Smooth muscle cell (in vitro differentiated cells): ENCODE results near the gene NEDD4L. TPM values are rescaled to one million over a fixed set of nuclear protein-coding genes. Genes with fewer than 3 reads are reported as not detected.
"Not testable (repeated sequence)": the region's sequence is repeated elsewhere in the genome, so short reads cannot be mapped to it uniquely, and the experiment has no call there.

Source experiments
- DNase-seq: peaks from one replicate; lab custom pipeline; 2025; ENCODE audit not compliant: unreplicated experiment; lab: John Stamatoyannopoulos, UW
- H2AFZ ChIP-seq: fragments of 200-600 bp; sonication (generic); 2 replicates; pipeline ENCODE4 v1.6.0; 2016; ENCODE audit warnings: antibody characterized with exemption, low read depth, mild to moderate bottlenecking
- H3F3A ChIP-seq: fragments of 200-600 bp; sonication (generic); 2 replicates; pipeline ENCODE4 v1.6.0; 2017; ENCODE audit warnings: antibody characterized with exemption, low read depth
- H3K27ac ChIP-seq: fragments of 200-600 bp; sonication (generic); 2 replicates; pipeline ENCODE4 v1.5.1; 2016; ENCODE audit warnings: low read depth, mild to moderate bottlenecking
- H3K27me3 ChIP-seq: fragments of 200-600 bp; sonication (generic); 2 replicates; pipeline ENCODE4 v1.6.1; 2016; ENCODE audit warnings: low read depth, mild to moderate bottlenecking
- H3K36me3 ChIP-seq: fragments of 200-600 bp; sonication (generic); 2 replicates; pipeline ENCODE4 v1.5.1; 2016; ENCODE audit warnings: low read depth
- H3K4me1 ChIP-seq: fragments of 200-600 bp; sonication (generic); 2 replicates; pipeline ENCODE4 v1.5.1; 2016; ENCODE audit warnings: low read depth
- H3K4me2 ChIP-seq: fragments of 200-600 bp; sonication (generic); 2 replicates; pipeline ENCODE4 v1.6.0; 2016; ENCODE audit warnings: mild to moderate bottlenecking
- H3K4me3 ChIP-seq: fragments of 200-600 bp; sonication (generic); 2 replicates; pipeline ENCODE4 v1.5.1; 2016; ENCODE audit warnings: mild to moderate bottlenecking
- H3K79me2 ChIP-seq: fragments of 200-600 bp; sonication (generic); 2 replicates; pipeline ENCODE4 v1.6.0; 2016; ENCODE audit warnings: low read depth, mild to moderate bottlenecking
- H3K9ac ChIP-seq: fragments of 200-600 bp; sonication (generic); 2 replicates; pipeline ENCODE4 v1.6.0; 2016; ENCODE audit warnings: low read depth
- H3K9me3 ChIP-seq: fragments of 200-600 bp; sonication (generic); replicated peaks from 2 replicates; pipeline ENCODE4 v1.5.1; 2016; ENCODE audit warnings: low read depth
- H4K20me1 ChIP-seq: fragments of 200-600 bp; sonication (generic); 2 replicates; pipeline ENCODE4 v1.6.0; 2016; ENCODE audit warnings: low read depth
- WGBS: methylation state at CpG from one replicate; pipeline ENCODE4 v1.1.7; 2016; ENCODE audit warnings: low lambda C conversion rate; 5-methylcytosine and 5-hydroxymethylcytosine counted together
- polyA plus RNA-seq: library from polyadenylated mRNA; unstranded; fragments of >200 nt; fragmentation: Nextera tagmentation; extraction: Ambion mirVana; gene quantifications from 2 replicates; pipeline ENCODE4 v1.2.1, GENCODE V29; 2016
- total RNA-seq: library from RNA; depleted of rRNA; stranded (reverse); fragments of >200 nt; gene quantifications from 2 replicates; pipeline ENCODE4 v1.2.3, GENCODE V29; 2014
- TF ChIP-seq, protein P1 (sequence below): fragments of 200-600 bp; sonication (generic); IDR thresholded peaks from 2 replicates; pipeline ENCODE4 v1.5.1; 2017; ENCODE audit warnings: borderline replicate concordance, mild to moderate bottlenecking, antibody characterized with exemption; ENCODE audit not compliant: insufficient read depth, poor library complexity, severe bottlenecking

NEDD4L gene
- total and polyA plus RNA-seq, 2 experiments from 2014 or later = 8.7 to 41.3 TPM

DNA sequence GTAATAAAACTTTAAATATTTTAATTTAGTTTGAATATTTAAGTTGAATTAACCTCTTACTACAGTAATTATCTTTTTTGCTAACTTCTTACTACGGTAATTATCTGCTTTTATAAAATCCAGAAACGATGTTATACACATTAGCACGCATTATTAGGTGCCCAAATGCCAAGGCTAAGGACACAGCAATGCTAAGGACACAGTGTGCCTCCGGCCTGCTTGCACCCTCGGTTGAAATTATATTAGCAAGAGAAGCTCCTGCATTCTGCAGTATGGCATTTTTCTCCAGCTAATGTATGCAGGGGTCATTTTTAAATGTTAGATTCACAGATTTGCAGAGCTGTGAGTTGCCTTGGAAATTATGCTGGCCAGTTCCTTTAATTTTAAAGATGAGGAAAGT, 220.0 kb downstream of the NEDD4L start:
- no peaks in the 10 kb centered on the region for H3K9me3 ChIP-seq
- H3K9ac ChIP-seq = no peak overlapping the region
- H4K20me1 ChIP-seq = no peaks in the 10 kb centered on the region
- H3K27ac ChIP-seq = peak overlapping the region; percentile 74
- peaks cover 3% of the 10 kb centered on the region for H3K79me2 ChIP-seq
- peaks cover 5% of the 10 kb centered on the region for H3K4me1 ChIP-seq
- no peaks in the 10 kb centered on the region for H3F3A ChIP-seq
- no peak overlapping the region for H3K4me3 ChIP-seq
- no peak for DNase-seq
- 97% methylated on average over 5 of the region's 5 CpGs for WGBS
- H2AFZ ChIP-seq = no peak overlapping the region
- H3K36me3 ChIP-seq = no peaks in the 10 kb centered on the region
- H3K27me3 ChIP-seq = no peaks in the 10 kb centered on the region
- TF ChIP-seq, protein P1, sequence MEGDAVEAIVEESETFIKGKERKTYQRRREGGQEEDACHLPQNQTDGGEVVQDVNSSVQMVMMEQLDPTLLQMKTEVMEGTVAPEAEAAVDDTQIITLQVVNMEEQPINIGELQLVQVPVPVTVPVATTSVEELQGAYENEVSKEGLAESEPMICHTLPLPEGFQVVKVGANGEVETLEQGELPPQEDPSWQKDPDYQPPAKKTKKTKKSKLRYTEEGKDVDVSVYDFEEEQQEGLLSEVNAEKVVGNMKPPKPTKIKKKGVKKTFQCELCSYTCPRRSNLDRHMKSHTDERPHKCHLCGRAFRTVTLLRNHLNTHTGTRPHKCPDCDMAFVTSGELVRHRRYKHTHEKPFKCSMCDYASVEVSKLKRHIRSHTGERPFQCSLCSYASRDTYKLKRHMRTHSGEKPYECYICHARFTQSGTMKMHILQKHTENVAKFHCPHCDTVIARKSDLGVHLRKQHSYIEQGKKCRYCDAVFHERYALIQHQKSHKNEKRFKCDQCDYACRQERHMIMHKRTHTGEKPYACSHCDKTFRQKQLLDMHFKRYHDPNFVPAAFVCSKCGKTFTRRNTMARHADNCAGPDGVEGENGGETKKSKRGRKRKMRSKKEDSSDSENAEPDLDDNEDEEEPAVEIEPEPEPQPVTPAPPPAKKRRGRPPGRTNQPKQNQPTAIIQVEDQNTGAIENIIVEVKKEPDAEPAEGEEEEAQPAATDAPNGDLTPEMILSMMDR = no peak
- H3K4me2 ChIP-seq = no peak overlapping the region

DNA sequence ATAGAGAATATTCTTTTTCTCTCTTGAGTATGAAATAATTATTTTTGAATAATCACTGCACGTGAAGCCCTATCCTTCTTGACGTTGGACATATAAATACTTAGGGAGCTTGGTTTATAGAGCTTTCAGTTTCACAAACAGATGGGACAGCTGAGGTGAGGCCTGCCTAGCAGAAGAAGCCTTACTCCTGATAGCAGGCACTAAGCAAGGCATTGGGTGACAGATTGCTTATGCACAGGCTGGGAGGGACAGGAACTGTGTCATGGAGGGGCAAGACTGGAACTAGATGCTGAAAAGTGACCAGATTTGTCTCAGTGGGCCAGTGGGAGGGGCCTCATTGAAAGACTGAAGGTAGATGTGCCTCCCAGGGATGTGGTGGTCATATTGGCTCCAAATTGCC, 220.8 kb downstream of the NEDD4L start:
- no peaks in the 10 kb centered on the region for H4K20me1 ChIP-seq
- 87% methylated on average over 2 of the region's 2 CpGs for WGBS
- H3K79me2 ChIP-seq = peaks cover 3% of the 10 kb centered on the region
- H3K27me3 ChIP-seq = no peaks in the 10 kb centered on the region
- no peak for DNase-seq
- no peaks in the 10 kb centered on the region for H3K36me3 ChIP-seq
- H3K9me3 ChIP-seq = no peaks in the 10 kb centered on the region
- peaks cover 4% of the 10 kb centered on the region for H3F3A ChIP-seq
- H3K9ac ChIP-seq = no peak overlapping the region
- peaks cover 5% of the 10 kb centered on the region for H3K4me1 ChIP-seq
- TF ChIP-seq, protein P1 = no peak
- no peak overlapping the region for H3K4me3 ChIP-seq
- peak overlapping the region; percentile 74 for H3K27ac ChIP-seq
- no peak overlapping the region for H2AFZ ChIP-seq
- H3K4me2 ChIP-seq = no peak overlapping the region

DNA sequence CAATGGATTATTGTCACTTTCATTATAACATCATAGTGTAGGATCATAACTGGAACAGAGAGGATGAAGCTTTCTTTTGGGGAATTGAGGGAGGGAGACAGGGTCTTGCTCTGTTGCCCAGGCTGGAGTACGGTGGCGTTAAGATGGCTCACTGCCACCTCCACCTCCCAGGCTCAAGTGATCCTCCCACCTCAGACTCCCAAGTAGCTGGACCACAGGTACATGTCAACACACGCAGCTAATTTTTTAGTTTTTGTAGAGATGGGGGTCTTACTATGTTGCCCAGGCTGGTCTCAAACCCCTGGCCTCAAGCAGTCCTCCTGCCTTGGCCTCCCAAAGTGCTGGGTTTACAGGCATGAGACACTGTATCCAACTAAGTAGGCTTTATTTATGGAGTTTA, 221.5 kb downstream of the NEDD4L start:
- H3K4me3 ChIP-seq, DNase-seq, H3K36me3 ChIP-seq, H3K79me2 ChIP-seq, H3K27me3 ChIP-seq, H3K4me2 ChIP-seq, H3K9ac ChIP-seq, H3K9me3 ChIP-seq, H3K4me1 ChIP-seq, H2AFZ ChIP-seq, H4K20me1 ChIP-seq, H3F3A ChIP-seq, H3K27ac ChIP-seq: not testable (repeated sequence)
- 96% methylated on average over 3 of the region's 3 CpGs for WGBS

DNA sequence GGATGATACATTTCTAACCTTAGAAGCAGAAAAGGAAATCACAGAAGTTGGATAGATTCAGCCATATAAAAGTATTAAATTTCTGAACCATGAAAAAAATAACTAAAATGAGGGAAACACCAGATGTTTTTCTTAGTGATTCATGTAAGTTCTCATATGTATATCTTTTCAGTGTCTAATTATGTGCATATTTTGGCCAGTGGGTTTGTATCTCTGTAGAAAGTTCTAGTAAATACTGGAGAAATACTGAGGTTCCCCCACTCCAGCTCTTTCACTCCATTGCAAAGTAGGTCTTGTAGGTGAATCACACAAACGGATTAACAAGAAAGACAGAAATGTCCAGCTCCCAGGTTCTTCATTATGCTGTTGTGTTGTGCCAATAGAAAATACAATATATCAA, 222.3 kb downstream of the NEDD4L start:
- 82% methylated on average over 1 of the region's 1 CpG for WGBS
- H3F3A ChIP-seq = peaks cover 4% of the 10 kb centered on the region
- no peaks in the 10 kb centered on the region for H3K9me3 ChIP-seq
- no peaks in the 10 kb centered on the region for H4K20me1 ChIP-seq
- H3K27me3 ChIP-seq = no peaks in the 10 kb centered on the region
- no peak overlapping the region for H3K9ac ChIP-seq
- H3K79me2 ChIP-seq = peaks cover 3% of the 10 kb centered on the region
- H3K4me3 ChIP-seq = no peak overlapping the region
- H3K27ac ChIP-seq = peak overlapping the region; percentile 14
- no peak overlapping the region for H3K4me2 ChIP-seq
- H3K36me3 ChIP-seq = no peaks in the 10 kb centered on the region
- H2AFZ ChIP-seq = no peak overlapping the region
- peaks cover 5% of the 10 kb centered on the region for H3K4me1 ChIP-seq
- DNase-seq = no peak
- TF ChIP-seq, protein P1 = no peak
